ENCODE data around the gene RAB25.
"Not testable (repeated sequence)": the region's sequence is repeated elsewhere in the genome, so short reads cannot be mapped to it uniquely, and the experiment has no call there.

RAB25 gene

DNA sequence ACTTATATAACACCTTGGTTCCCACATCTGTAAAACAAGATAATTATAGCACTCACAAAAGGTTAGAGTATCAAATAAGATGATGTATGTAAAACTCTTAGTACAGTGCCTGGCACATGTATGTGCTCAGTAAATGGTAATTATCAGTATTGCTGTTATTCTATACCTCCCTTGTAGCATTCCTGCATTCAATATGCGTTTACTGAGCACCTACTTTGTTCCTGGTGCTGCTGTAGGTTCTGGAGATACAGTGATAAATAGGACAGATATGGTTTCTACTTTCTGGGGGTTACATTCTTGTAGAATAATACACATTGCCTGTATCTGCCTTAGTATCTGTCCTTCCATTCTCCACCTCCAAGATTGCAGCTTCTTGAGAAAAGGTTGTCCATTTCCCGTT is 39.0 kb upstream of the RAB25 start:
- Histone ChIP-seq H3K4me1 (ENCODE audit: insufficient read depth, insufficient read length) (peaks cover 2% of the 10 kb centered on the region), H3K27me3 (ENCODE audit: insufficient read depth, insufficient read length) (peaks cover 5% of the 10 kb centered on the region), H3K9me3 (ENCODE audit: insufficient read depth, low read length) (no peaks in the 10 kb centered on the region), H3K9ac (ENCODE audit: insufficient read length, low read depth) (no peak overlapping the region), H3K4me3 (ENCODE audit: insufficient read length, low read depth) (no peak overlapping the region), H3K36me3 (ENCODE audit: insufficient read depth, insufficient read length, low read length) (peaks cover 29% of the 10 kb centered on the region)
- no peak for TF ChIP-seq SUZ12 (IDR thresholded peaks at IDR 0.05; ENCODE audit: extremely low read depth, insufficient read depth, insufficient read length)
- TF ChIP-seq ZNF274 (IDR thresholded peaks at IDR 0.05; ENCODE audit: low read depth, low read length) = no peak
- no peak for TF ChIP-seq YY1 (IDR thresholded peaks at IDR 0.05; ENCODE audit: insufficient read depth, insufficient read length)
- DNase-seq (ENCODE audit: low read depth, low spot score) = no peak

DNA sequence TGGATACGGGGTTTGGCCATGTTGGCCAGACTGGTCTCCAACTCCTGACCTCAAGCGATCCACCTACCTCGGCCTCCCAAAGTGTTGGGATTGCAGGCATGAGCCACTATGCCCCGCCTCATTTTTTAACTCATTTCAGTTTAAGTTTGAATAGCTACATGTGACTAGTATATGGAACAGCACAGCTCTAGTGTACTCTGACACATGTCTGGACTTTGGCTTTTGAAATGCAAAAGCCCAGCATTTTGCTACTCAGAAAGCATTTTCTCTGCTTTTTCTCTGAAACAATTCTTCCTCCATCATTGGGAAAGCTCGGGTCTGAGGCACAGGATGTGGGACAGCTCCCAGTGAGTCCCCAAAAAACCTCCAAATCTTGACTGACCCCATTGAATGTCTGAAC is 36.2 kb upstream of the RAB25 start:
- peaks cover 2% of the 10 kb centered on the region for H3K36me3 ChIP-seq (ENCODE audit: insufficient read depth, insufficient read length, low read length)
- peaks cover 5% of the 10 kb centered on the region for H3K27me3 ChIP-seq (ENCODE audit: insufficient read depth, insufficient read length)
- H3K4me1 ChIP-seq (ENCODE audit: insufficient read depth, insufficient read length) = peaks cover 1% of the 10 kb centered on the region
- H3K4me3 ChIP-seq (ENCODE audit: insufficient read length, low read depth) = no peak overlapping the region
- DNase-seq (ENCODE audit: low read depth, low spot score) = no peak
- TF ChIP-seq YY1 (IDR thresholded peaks at IDR 0.05; ENCODE audit: insufficient read depth, insufficient read length) = no peak
- TF ChIP-seq ZNF274 (IDR thresholded peaks at IDR 0.05; ENCODE audit: low read depth, low read length) = no peak
- TF ChIP-seq SUZ12 (IDR thresholded peaks at IDR 0.05; ENCODE audit: extremely low read depth, insufficient read depth, insufficient read length) = no peak
- no peaks in the 10 kb centered on the region for H3K9me3 ChIP-seq (ENCODE audit: insufficient read depth, low read length)
- H3K9ac ChIP-seq (ENCODE audit: insufficient read length, low read depth) = no peak overlapping the region

DNA sequence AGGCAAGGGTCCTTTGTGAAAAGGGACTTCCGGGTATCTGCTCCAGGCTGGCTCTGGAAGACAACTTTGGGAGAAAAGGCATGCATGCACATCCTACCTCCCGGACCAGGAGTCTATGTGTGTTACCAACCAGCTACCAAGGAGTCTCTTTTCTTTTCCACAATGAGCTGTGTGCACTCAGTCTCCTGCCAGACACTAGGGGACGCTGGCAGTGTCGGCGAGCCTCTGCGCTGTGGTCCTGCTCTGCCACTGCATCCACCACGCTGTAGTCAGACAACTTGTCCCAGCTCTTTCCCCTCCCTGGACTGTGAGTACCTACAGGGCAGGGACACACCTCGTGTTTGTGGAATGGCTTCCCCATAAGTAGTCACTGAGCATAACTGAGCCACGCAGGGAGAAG is 35.1 kb upstream of the RAB25 start:
- Histone ChIP-seq H3K27me3 (ENCODE audit: insufficient read depth, insufficient read length) (peaks cover 5% of the 10 kb centered on the region), H3K4me3 (ENCODE audit: insufficient read length, low read depth) (no peak overlapping the region), H3K9me3 (ENCODE audit: insufficient read depth, low read length) (no peaks in the 10 kb centered on the region), H3K36me3 (ENCODE audit: insufficient read depth, insufficient read length, low read length) (no peaks in the 10 kb centered on the region), H3K9ac (ENCODE audit: insufficient read length, low read depth) (peak overlapping the region; percentile 14), H3K4me1 (ENCODE audit: insufficient read depth, insufficient read length) (no peaks in the 10 kb centered on the region)
- DNase-seq (ENCODE audit: low read depth, low spot score) = peak; percentile 67
- TF ChIP-seq SUZ12 (IDR thresholded peaks at IDR 0.05; ENCODE audit: extremely low read depth, insufficient read depth, insufficient read length) (no peak), YY1 (IDR thresholded peaks at IDR 0.05; ENCODE audit: insufficient read depth, insufficient read length) (no peak), ZNF274 (IDR thresholded peaks at IDR 0.05; ENCODE audit: low read depth, low read length) (no peak)

DNA sequence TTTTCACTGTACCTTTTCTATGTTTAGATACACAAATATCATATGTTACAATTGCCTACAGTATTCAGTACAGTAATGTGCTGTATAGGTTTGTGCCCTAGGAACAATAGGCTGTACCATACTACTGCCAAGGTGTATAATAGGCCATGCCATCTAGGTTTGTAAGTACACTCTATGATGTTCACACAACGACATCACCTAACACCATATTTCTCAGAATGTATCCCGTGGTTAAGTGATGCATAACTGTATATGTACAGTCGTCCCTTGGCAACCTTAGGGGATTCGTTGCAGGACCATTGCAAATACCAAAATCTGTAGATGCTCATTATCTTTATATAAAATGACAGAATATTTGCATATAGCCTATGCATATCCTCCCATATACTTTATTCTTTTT is 34.4 kb upstream of the RAB25 start:
- no peak for DNase-seq (ENCODE audit: low read depth, low spot score)
- Histone ChIP-seq H3K27me3 (ENCODE audit: insufficient read depth, insufficient read length) (peaks cover 4% of the 10 kb centered on the region), H3K36me3 (ENCODE audit: insufficient read depth, insufficient read length, low read length) (no peaks in the 10 kb centered on the region), H3K9me3 (ENCODE audit: insufficient read depth, low read length) (no peaks in the 10 kb centered on the region), H3K4me1 (ENCODE audit: insufficient read depth, insufficient read length) (no peaks in the 10 kb centered on the region), H3K4me3 (ENCODE audit: insufficient read length, low read depth) (no peak overlapping the region), H3K9ac (ENCODE audit: insufficient read length, low read depth) (no peak overlapping the region)
- TF ChIP-seq SUZ12 (IDR thresholded peaks at IDR 0.05; ENCODE audit: extremely low read depth, insufficient read depth, insufficient read length) = no peak

DNA sequence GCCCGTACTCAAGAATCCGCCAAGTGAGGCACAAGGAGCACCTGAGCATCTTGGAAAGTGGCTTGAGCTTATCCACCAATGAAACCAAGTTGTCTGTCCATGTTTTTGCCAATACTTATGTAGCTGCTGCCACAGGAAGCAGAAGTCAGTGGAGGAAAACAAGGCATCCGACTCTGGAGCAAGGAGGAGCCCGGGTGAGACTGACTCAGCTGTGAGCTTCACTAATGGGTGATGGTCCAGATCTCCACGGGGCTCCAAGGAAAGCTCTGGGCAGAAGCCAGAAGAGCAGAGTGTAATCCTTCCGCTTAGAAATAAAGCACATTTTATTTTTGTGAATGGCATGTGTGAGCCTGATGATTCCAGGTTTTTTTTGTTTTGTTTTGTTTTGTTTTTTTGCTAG is 27.9 kb upstream of the RAB25 start:
- no peaks in the 10 kb centered on the region for H3K27me3 ChIP-seq (ENCODE audit: insufficient read depth, insufficient read length)

DNA sequence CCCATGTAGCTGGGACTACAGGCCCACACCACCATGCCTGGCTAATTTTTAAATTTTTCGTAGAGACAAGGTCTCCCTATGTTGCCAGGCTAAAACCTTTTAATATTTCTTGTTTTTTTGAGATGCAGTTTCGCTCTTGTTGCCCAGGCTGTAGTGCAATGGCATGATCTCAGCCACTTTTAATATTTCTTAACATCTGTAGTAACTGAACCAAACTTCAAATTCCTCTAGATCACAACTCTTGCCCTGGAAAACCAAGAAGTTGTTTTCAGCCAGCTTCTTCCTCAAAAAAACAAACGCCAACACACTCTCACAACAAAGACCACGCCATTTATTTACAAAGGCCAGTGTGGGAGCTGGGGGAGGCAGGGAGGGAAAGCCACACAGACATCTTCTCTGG is 26.0 kb upstream of the RAB25 start:
- H3K27me3 ChIP-seq (ENCODE audit: insufficient read depth, insufficient read length); DNase-seq (ENCODE audit: low read depth, low spot score); H3K4me3 ChIP-seq (ENCODE audit: insufficient read length, low read depth); H3K4me1 ChIP-seq (ENCODE audit: insufficient read depth, insufficient read length); H3K9ac ChIP-seq (ENCODE audit: insufficient read length, low read depth); H3K9me3 ChIP-seq (ENCODE audit: insufficient read depth, low read length): not testable (repeated sequence)
- H3K36me3 ChIP-seq (ENCODE audit: insufficient read depth, insufficient read length, low read length) = peaks cover 33% of the 10 kb centered on the region

More for the DNA sequence above, 27.9 kb upstream of the RAB25 start:
- TF ChIP-seq SUZ12 (IDR thresholded peaks at IDR 0.05; ENCODE audit: extremely low read depth, insufficient read depth, insufficient read length) (no peak), ZNF274 (IDR thresholded peaks at IDR 0.05; ENCODE audit: low read depth, low read length) (no peak), YY1 (IDR thresholded peaks at IDR 0.05; ENCODE audit: insufficient read depth, insufficient read length) (no peak)
- Histone ChIP-seq H3K4me1 (ENCODE audit: insufficient read depth, insufficient read length) (no peaks in the 10 kb centered on the region), H3K9me3 (ENCODE audit: insufficient read depth, low read length) (no peaks in the 10 kb centered on the region), H3K36me3 (ENCODE audit: insufficient read depth, insufficient read length, low read length) (peaks cover 19% of the 10 kb centered on the region), H3K4me3 (ENCODE audit: insufficient read length, low read depth) (no peak overlapping the region), H3K9ac (ENCODE audit: insufficient read length, low read depth) (no peak overlapping the region)
- no peak for DNase-seq (ENCODE audit: low read depth, low spot score)

DNA sequence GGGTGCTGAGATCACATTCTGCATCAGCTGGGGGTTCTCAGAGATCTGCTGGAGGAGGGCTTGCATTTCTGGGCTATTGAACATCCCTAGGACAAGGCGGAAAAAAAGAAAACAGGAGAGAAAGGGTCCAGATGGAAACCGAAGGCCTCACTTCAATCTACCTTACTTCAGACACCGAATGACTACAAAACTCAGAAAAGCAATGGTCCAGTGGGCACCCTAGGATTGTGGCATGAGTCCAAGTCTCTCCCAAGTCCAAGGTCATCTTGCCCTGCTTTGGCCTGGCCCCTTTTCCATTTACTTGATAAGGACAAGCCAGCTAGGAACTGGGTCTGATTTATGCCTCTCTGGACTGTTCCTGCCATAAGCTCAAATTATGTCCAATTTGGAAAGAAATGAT is 18.1 kb upstream of the RAB25 start:
- peaks cover 68% of the 10 kb centered on the region for H3K36me3 ChIP-seq (ENCODE audit: insufficient read depth, insufficient read length, low read length)
- no peak overlapping the region for H3K4me3 ChIP-seq (ENCODE audit: insufficient read length, low read depth)
- DNase-seq (ENCODE audit: low read depth, low spot score) = no peak
- no peak overlapping the region for H3K9ac ChIP-seq (ENCODE audit: insufficient read length, low read depth)
- H3K4me1 ChIP-seq (ENCODE audit: insufficient read depth, insufficient read length) = peaks cover 2% of the 10 kb centered on the region
- H3K9me3 ChIP-seq (ENCODE audit: insufficient read depth, low read length) = no peaks in the 10 kb centered on the region
- TF ChIP-seq SUZ12 (IDR thresholded peaks at IDR 0.05; ENCODE audit: extremely low read depth, insufficient read depth, insufficient read length) = no peak
- no peak for TF ChIP-seq ZNF274 (IDR thresholded peaks at IDR 0.05; ENCODE audit: low read depth, low read length)
- TF ChIP-seq YY1 (IDR thresholded peaks at IDR 0.05; ENCODE audit: insufficient read depth, insufficient read length) = no peak
- no peaks in the 10 kb centered on the region for H3K27me3 ChIP-seq (ENCODE audit: insufficient read depth, insufficient read length)

DNA sequence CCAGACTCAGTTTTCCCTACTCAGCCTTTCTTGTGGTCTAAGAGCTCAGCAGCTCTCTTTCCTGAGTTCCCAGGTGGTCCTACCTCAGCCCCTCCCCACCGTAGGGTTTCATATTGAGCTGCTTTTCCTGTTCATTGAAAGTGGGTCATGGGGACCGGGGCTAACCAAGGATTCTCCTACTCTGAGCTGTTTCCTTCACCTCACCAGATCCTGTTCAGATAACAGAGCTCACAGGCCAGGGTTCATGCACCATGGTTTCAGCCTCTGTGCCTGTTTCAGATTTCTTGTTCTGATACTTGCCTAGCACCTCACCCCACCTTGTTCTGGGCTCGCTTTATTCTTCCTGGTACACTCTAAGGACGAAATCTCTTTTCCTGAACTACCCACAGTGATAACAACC is 15.9 kb upstream of the RAB25 start:
- no peaks in the 10 kb centered on the region for H3K9me3 ChIP-seq (ENCODE audit: insufficient read depth, low read length)
- H3K9ac ChIP-seq (ENCODE audit: insufficient read length, low read depth) = no peak overlapping the region
- H3K36me3 ChIP-seq (ENCODE audit: insufficient read depth, insufficient read length, low read length) = peaks cover 75% of the 10 kb centered on the region
- no peak overlapping the region for H3K4me3 ChIP-seq (ENCODE audit: insufficient read length, low read depth)
- TF ChIP-seq YY1 (IDR thresholded peaks at IDR 0.05; ENCODE audit: insufficient read depth, insufficient read length) = no peak
- no peak for TF ChIP-seq ZNF274 (IDR thresholded peaks at IDR 0.05; ENCODE audit: low read depth, low read length)
- no peak for TF ChIP-seq SUZ12 (IDR thresholded peaks at IDR 0.05; ENCODE audit: extremely low read depth, insufficient read depth, insufficient read length)
- DNase-seq (ENCODE audit: low read depth, low spot score) = no peak
- H3K4me1 ChIP-seq (ENCODE audit: insufficient read depth, insufficient read length) = peaks cover 2% of the 10 kb centered on the region
- no peaks in the 10 kb centered on the region for H3K27me3 ChIP-seq (ENCODE audit: insufficient read depth, insufficient read length)
